ENCODE results near the gene PNPLA3. TPM values are rescaled to one million over a fixed set of nuclear protein-coding genes. Genes with fewer than 3 reads are reported as not detected.

Gene PNPLA3
- total RNA-seq: 2.5 to 3.5 TPM (median 2.5 TPM) in 3 replicates
- long read RNA-seq: 0 reads

- H3K36me3 Mint-ChIP-seq (ENCODE audit: low read depth): peaks cover 2% of the 10 kb centered on the region
- no peaks in the 10 kb centered on the region for H3K9me3 Mint-ChIP-seq (ENCODE audit: low read depth)
- H3K27ac Mint-ChIP-seq (ENCODE audit: unreplicated experiment): peak within 1 kb of the TSS; percentile 85
- no peaks in the 10 kb centered on the region for H3K27me3 Mint-ChIP-seq (ENCODE audit: low read depth)
- peaks cover 32% of the 10 kb centered on the region for H3K4me1 Mint-ChIP-seq (ENCODE audit: low read depth)
- peak within 1 kb of the TSS; percentile 71 for H3K4me3 Mint-ChIP-seq (ENCODE audit: unreplicated experiment)
- DNase-seq (ENCODE audit: low spot score): no peak
- TF ChIP-seq, protein P1, sequence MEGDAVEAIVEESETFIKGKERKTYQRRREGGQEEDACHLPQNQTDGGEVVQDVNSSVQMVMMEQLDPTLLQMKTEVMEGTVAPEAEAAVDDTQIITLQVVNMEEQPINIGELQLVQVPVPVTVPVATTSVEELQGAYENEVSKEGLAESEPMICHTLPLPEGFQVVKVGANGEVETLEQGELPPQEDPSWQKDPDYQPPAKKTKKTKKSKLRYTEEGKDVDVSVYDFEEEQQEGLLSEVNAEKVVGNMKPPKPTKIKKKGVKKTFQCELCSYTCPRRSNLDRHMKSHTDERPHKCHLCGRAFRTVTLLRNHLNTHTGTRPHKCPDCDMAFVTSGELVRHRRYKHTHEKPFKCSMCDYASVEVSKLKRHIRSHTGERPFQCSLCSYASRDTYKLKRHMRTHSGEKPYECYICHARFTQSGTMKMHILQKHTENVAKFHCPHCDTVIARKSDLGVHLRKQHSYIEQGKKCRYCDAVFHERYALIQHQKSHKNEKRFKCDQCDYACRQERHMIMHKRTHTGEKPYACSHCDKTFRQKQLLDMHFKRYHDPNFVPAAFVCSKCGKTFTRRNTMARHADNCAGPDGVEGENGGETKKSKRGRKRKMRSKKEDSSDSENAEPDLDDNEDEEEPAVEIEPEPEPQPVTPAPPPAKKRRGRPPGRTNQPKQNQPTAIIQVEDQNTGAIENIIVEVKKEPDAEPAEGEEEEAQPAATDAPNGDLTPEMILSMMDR (IDR thresholded peaks at IDR 0.05): peak; percentile 69
These were observed at the start of gene PNPLA3 for GRCh38 chr22:43923631-43924464. Gene PNPLA3 (plus strand): TSS chr22:43923805. CDS start chr22:43923912, 107 bp downstream.

- H3K4me1 Mint-ChIP-seq (ENCODE audit: low read depth): no peaks in the 10 kb centered on the region
- TF ChIP-seq, protein P1 (IDR thresholded peaks at IDR 0.05): no peak
- H3K27ac Mint-ChIP-seq (ENCODE audit: unreplicated experiment): no peak overlapping the region
- H3K27me3 Mint-ChIP-seq (ENCODE audit: low read depth): peaks cover 53% of the 10 kb centered on the region
- no peak overlapping the region for H3K4me3 Mint-ChIP-seq (ENCODE audit: unreplicated experiment)
- peaks cover 2% of the 10 kb centered on the region for H3K9me3 Mint-ChIP-seq (ENCODE audit: low read depth)
- H3K36me3 Mint-ChIP-seq (ENCODE audit: low read depth): no peaks in the 10 kb centered on the region
- DNase-seq (ENCODE audit: low spot score): peak; percentile 25
These were observed 46.6 kb upstream of the PNPLA3 start for GRCh38 chr22:43876866-43877509.

GRCh38 chr22:43878079-43878795 is 45.4 kb upstream of the PNPLA3 start:
- no peak overlapping the region for H3K4me3 Mint-ChIP-seq (ENCODE audit: unreplicated experiment)
- TF ChIP-seq, protein P1 (IDR thresholded peaks at IDR 0.05): no peak
- H3K27ac Mint-ChIP-seq (ENCODE audit: unreplicated experiment): no peak overlapping the region
- no peaks in the 10 kb centered on the region for H3K4me1 Mint-ChIP-seq (ENCODE audit: low read depth)
- H3K27me3 Mint-ChIP-seq (ENCODE audit: low read depth): peaks cover 46% of the 10 kb centered on the region
- no peaks in the 10 kb centered on the region for H3K9me3 Mint-ChIP-seq (ENCODE audit: low read depth)
- DNase-seq (ENCODE audit: low spot score): peak; percentile 34
- peaks cover 1% of the 10 kb centered on the region for H3K36me3 Mint-ChIP-seq (ENCODE audit: low read depth)

GRCh38 chr22:43878831-43879550 is 44.6 kb upstream of the PNPLA3 start:
- peaks cover 40% of the 10 kb centered on the region for H3K27me3 Mint-ChIP-seq (ENCODE audit: low read depth)
- H3K27ac Mint-ChIP-seq (ENCODE audit: unreplicated experiment): no peak overlapping the region
- no peaks in the 10 kb centered on the region for H3K4me1 Mint-ChIP-seq (ENCODE audit: low read depth)
- H3K9me3 Mint-ChIP-seq (ENCODE audit: low read depth): no peaks in the 10 kb centered on the region
- TF ChIP-seq, protein P1 (IDR thresholded peaks at IDR 0.05): no peak
- H3K36me3 Mint-ChIP-seq (ENCODE audit: low read depth): peaks cover 1% of the 10 kb centered on the region
- H3K4me3 Mint-ChIP-seq (ENCODE audit: unreplicated experiment): no peak overlapping the region
- peak; percentile 69 for DNase-seq (ENCODE audit: low spot score)

Measured in chondrocyte (in vitro differentiated cells).